ENCODE results near the gene ZNF177.

- TF ChIP-seq GATA2 (IDR thresholded peaks at IDR 0.05; ENCODE audit: low read depth, low read length), result no peak
- no peak for TF ChIP-seq GATA3 (IDR thresholded peaks at IDR 0.05; ENCODE audit: low read depth, low read length)
Observed at GRCh38 chr19:9321338-9321737, 41.5 kb upstream of the ZNF177 start.
